Thyroid gland (tissue), 4 donors: ENCODE data around the gene DNER. TPM values are rescaled to one million over a fixed set of nuclear protein-coding genes. Genes with fewer than 3 reads are reported as not detected.

ENCODE experiments used
- DNase-seq, 2 donors: peaks; one replicate each; pipeline ENCODE4 v3.0.0-alpha.2; 2019
- H3K27ac ChIP-seq, 3 donors: fragments of 200-600 bp; sonication (generic); 1 replicate in 2 of 3; 2 replicates in 1 of 3; pipeline ENCODE4 v1.5.1; 2016 to 2019; ENCODE audit warnings: mild to moderate bottlenecking in 1 of 3, moderate library complexity in 1 of 3
- H3K27me3 ChIP-seq: fragments of 200-600 bp; sonication (generic); one replicate; pipeline ENCODE4 v1.5.1; 2019
- H3K36me3 ChIP-seq, 2 donors: fragments of 200-600 bp; sonication (generic); one replicate each; pipeline ENCODE4 v1.5.1; 2016 to 2019
- H3K4me1 ChIP-seq, 2 donors: fragments of 200-600 bp; sonication (generic); one replicate each; pipeline ENCODE4 v1.5.1; 2017 to 2019
- H3K4me3 ChIP-seq, 3 donors: fragments of 200-600 bp; sonication (generic); replicated peaks in 1 of 3; 1 replicate in 2 of 3; 2 replicates in 1 of 3; pipeline ENCODE4 v1.5.1; 2016; ENCODE audit warnings: mild to moderate bottlenecking in 1 of 3
- H3K9me3 ChIP-seq: fragments of 200-600 bp; sonication (generic); one replicate; pipeline ENCODE4 v1.5.1; 2017
- POLR2A ChIP-seq, 2 donors: fragments of 450-650 bp; IDR thresholded peaks; one replicate each; pipeline ENCODE4 v1.6.1; 2017; ENCODE audit warnings: antibody characterized with exemption in 2 of 2, mild to moderate bottlenecking in 2 of 2, moderate library complexity in 1 of 2
- WGBS, 2 donors: methylation state at CpG; one replicate each; pipeline ENCODE4 v1.1.5; 2017; 5-methylcytosine and 5-hydroxymethylcytosine counted together
- intact Hi-C: fragments of 100-400 bp; cut with DNase I; formaldehyde crosslinking; loops from one replicate; pipeline ENCODE4 v1.15.1; 2023
- total RNA-seq, 4 donors: library from RNA; depleted of rRNA; stranded (reverse); fragments of >200 nt; gene quantifications; one replicate each; pipeline ENCODE4 v1.2.3, GENCODE V29; 2016
- TF ChIP-seq, protein P1 (sequence below), 6 experiments: fragments of 200-600 bp in 3 of 6; fragments of 450-650 bp in 3 of 6; sonication (generic) in 3 of 6; IDR thresholded peaks; one replicate each; pipeline ENCODE4 v1.5.1; 2016 to 2019; ENCODE audit warnings: antibody characterized with exemption in 6 of 6, mild to moderate bottlenecking in 2 of 6, inconsistent platforms in 1 of 6, moderate library complexity in 1 of 6

The DNER gene
- total RNA-seq, 4 donors from 2014 or later = 0.13 to 0.93 (median 0.42) TPM; not detected in 1

DNA sequence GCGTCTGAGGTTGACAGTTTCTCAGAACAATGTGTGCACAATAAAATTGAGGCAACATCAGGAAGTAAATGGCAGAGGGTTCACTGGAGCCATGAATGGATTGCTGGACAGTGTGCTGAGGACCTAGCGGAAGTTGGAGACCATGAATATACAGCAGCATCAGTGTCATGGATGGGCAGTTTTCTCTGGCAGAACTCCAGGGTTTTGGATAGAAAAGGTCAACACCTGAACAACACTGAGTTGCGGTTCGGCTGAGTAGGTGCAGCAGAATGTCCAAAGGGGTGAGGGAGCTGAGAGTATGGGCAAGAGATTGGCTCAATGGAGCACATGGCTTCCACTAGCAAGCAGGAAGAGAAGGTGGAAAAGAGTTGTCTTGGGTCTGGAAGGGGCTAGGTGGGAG lies 73.7 kb downstream of the DNER start:
- WGBS, 2 donors = 59 to 74% methylated on average over 4 of the region's 4 CpGs
- Histone ChIP-seq H3K4me3 (no peak overlapping the region), H3K27ac (no peak overlapping the region), H3K4me1 (no peaks in the 10 kb centered on the region), H3K9me3 (no peaks in the 10 kb centered on the region), H3K36me3 (no peaks in the 10 kb centered on the region), H3K27me3 (no peaks in the 10 kb centered on the region)
- TF ChIP-seq, protein P1, sequence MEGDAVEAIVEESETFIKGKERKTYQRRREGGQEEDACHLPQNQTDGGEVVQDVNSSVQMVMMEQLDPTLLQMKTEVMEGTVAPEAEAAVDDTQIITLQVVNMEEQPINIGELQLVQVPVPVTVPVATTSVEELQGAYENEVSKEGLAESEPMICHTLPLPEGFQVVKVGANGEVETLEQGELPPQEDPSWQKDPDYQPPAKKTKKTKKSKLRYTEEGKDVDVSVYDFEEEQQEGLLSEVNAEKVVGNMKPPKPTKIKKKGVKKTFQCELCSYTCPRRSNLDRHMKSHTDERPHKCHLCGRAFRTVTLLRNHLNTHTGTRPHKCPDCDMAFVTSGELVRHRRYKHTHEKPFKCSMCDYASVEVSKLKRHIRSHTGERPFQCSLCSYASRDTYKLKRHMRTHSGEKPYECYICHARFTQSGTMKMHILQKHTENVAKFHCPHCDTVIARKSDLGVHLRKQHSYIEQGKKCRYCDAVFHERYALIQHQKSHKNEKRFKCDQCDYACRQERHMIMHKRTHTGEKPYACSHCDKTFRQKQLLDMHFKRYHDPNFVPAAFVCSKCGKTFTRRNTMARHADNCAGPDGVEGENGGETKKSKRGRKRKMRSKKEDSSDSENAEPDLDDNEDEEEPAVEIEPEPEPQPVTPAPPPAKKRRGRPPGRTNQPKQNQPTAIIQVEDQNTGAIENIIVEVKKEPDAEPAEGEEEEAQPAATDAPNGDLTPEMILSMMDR (IDR thresholded peaks at IDR 0.05) = no peak
- no peak for TF ChIP-seq POLR2A (IDR thresholded peaks at IDR 0.05)
- intact Hi-C loops = no loop called here
- DNase-seq = no peak

DNA sequence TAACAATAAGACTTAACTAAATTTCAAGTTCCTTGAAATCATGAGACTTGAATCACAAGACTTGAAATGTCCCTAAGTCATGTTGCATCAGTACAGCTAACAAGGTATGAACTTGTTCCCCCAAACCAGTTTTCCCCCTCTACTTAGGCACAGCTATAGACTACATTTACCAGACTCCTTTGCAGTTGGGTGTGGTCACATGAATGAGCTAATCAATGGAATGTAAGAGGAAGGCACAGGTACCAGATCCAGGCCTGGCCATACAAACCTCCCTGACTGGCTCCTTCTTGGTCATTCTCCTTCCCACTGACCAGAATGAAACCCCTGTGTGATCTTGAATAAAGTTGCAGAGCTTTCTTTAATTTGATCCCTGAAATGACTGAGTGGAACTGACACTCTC lies 77.8 kb downstream of the DNER start:
- no peaks in the 10 kb centered on the region for H3K27me3 ChIP-seq
- H3K27ac ChIP-seq = no peak overlapping the region
- H3K36me3 ChIP-seq = no peaks in the 10 kb centered on the region
- no peak for TF ChIP-seq POLR2A (IDR thresholded peaks at IDR 0.05)
- TF ChIP-seq, protein P1 (IDR thresholded peaks at IDR 0.05) = no peak
- intact Hi-C loops = no loop called here
- no peaks in the 10 kb centered on the region for H3K9me3 ChIP-seq
- no peak for DNase-seq
- H3K4me3 ChIP-seq = no peak overlapping the region
- H3K4me1 ChIP-seq = no peaks in the 10 kb centered on the region

DNA sequence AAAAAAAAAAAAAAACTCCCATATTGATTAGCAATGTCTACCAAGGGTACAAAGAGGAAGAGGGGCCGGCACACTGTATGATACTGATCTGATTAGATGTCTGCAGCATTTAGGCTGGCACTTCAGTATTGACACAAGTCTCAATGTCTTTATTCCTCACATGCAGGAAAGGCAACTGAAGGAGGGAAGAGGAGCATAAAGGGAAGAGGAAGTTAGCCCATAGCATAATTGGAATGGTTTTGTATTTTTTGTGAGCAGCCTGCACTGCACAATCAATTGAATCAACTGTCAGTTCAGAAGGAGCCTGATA lies 79.0 kb downstream of the DNER start:
- Histone ChIP-seq H3K36me3 (no peaks in the 10 kb centered on the region), H3K4me1 (no peaks in the 10 kb centered on the region), H3K27me3 (no peaks in the 10 kb centered on the region), H3K9me3 (no peaks in the 10 kb centered on the region), H3K4me3 (no peak overlapping the region), H3K27ac (no peak overlapping the region)
- TF ChIP-seq, protein P1 (IDR thresholded peaks at IDR 0.05) = no peak
- no peak for TF ChIP-seq POLR2A (IDR thresholded peaks at IDR 0.05)
- DNase-seq = no peak
- intact Hi-C loops = no loop called here
- 77 to 82% methylated on average over 1 of the region's 1 CpG for whole genome bisulfite sequencing, 2 donors

DNA sequence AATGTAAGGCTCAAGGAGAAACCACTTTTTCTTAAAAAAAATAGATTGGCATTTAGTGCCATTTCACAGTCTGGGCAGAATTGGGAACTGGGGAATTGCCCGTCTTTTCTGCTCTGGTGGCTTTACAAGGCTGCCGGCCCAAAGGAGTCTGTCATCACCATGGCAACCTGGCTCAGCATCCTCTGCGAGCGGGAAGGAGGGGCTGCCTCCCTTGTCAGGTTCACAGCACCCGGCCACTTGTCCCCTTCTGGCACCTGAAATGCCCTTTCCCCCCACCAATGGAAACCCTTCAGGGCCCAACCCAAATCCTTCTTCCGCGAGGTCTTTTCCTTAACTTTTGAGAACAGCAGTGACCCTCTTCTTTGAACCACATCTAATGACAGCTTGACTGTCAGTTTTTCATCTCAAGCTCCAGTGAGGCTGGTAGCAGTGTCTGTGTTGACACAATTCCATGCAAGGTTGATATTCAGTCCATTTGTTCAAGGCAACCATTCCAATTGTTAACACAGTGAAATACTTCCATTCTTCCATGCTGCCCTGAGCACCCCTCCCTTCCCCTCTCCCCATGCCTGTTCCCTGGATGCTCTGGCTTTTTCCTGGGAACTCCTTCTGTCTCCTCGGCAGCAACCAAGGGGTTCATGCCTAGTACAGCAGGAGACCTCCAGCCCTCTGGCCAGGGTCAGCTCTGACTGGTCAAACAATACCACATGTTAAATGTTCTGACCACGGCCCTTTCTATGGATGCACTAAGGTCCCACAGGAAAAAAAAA lies 79.6 kb downstream of the DNER start:
- Histone ChIP-seq H3K4me1 (no peaks in the 10 kb centered on the region), H3K27ac (no peak overlapping the region), H3K36me3 (no peaks in the 10 kb centered on the region), H3K27me3 (no peaks in the 10 kb centered on the region), H3K9me3 (no peaks in the 10 kb centered on the region), H3K4me3 (no peak overlapping the region)
- DNase-seq = no peak
- WGBS, 2 donors = 35 to 38% methylated on average over 9 of the region's 9 CpGs
- intact Hi-C loops = no loop called here
- no peak for TF ChIP-seq POLR2A (IDR thresholded peaks at IDR 0.05)
- TF ChIP-seq, protein P1 (IDR thresholded peaks at IDR 0.05) = no peak

DNA sequence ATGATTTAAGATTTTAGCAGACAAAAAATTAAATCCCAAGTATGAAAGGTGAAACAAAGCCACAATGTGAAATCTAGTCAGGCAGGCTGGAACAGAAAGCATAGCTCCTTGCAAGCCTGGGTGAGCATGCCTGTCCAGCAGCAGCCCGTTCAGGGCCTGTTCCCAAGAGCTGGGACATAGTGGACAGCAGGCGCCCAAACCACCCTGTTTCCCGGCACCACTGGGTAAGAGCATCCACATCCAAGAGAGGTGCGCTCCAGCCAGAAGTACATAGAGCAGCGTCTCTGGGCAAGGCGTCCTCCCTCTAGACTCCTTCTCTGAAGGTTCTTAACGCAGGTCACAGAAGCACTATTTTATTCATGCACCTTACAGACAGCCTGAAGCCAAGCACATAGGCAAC lies 80.8 kb downstream of the DNER start:
- DNase-seq = no peak
- WGBS, 2 donors = 66 to 74% methylated on average over 7 of the region's 7 CpGs
- Histone ChIP-seq H3K36me3 (no peaks in the 10 kb centered on the region), H3K4me3 (no peak overlapping the region), H3K27me3 (no peaks in the 10 kb centered on the region), H3K27ac (no peak overlapping the region), H3K9me3 (no peaks in the 10 kb centered on the region), H3K4me1 (no peaks in the 10 kb centered on the region)
- intact Hi-C loops = no loop called here
- no peak for TF ChIP-seq POLR2A (IDR thresholded peaks at IDR 0.05)
- TF ChIP-seq, protein P1 (IDR thresholded peaks at IDR 0.05) = no peak
